GM12874 (cell line): ENCODE results near the gene SSBP3.

ENCODE experiments used
- CTCF ChIP-seq: IDR thresholded peaks from 2 replicates; pipeline ENCODE4 v1.5.1; 2011; ENCODE audit warnings: low read depth, mild to moderate bottlenecking, control low read depth, low read length, moderate library complexity; ENCODE audit not compliant: insufficient read depth

Gene SSBP3

GRCh38 chr1:54266195-54266594 lies 140.0 kb downstream of the SSBP3 start:
- TF ChIP-seq CTCF, result no peak

GRCh38 chr1:54265659-54266058 lies 140.5 kb downstream of the SSBP3 start:
- no peak for TF ChIP-seq CTCF

GRCh38 chr1:54265126-54265525 lies 141.1 kb downstream of the SSBP3 start:
- TF ChIP-seq CTCF, result no peak

GRCh38 chr1:54263601-54264226 lies 142.5 kb downstream of the SSBP3 start:
- no peak for TF ChIP-seq CTCF

GRCh38 chr1:54262244-54262643 lies 143.9 kb downstream of the SSBP3 start:
- TF ChIP-seq CTCF, result no peak

GRCh38 chr1:54260810-54261209 lies 145.4 kb downstream of the SSBP3 start:
- TF ChIP-seq CTCF, result no peak

GRCh38 chr1:54259546-54260140 lies 146.6 kb downstream of the SSBP3 start:
- TF ChIP-seq CTCF, result no peak
